ENCODE results near the gene LMAN1L.

The LMAN1L gene

GRCh38 chr15:74845208-74845568 lies 32.6 kb downstream of the LMAN1L start:
- Histone ChIP-seq H3K4me1 (ENCODE audit: control insufficient read depth, low read length) (peaks cover 29% of the 10 kb centered on the region), H3K36me3 (ENCODE audit: control insufficient read depth, low read length) (peaks cover 46% of the 10 kb centered on the region), H3K27ac (ENCODE audit: low read depth, low read length) (no peak overlapping the region), H3K27me3 (ENCODE audit: control insufficient read depth, low read length) (no peaks in the 10 kb centered on the region), H3K9me3 (ENCODE audit: control insufficient read depth, insufficient read depth, low read length) (no peaks in the 10 kb centered on the region), H3F3A (ENCODE audit: control insufficient read depth, insufficient read depth) (no peaks in the 10 kb centered on the region), H3K4me2 (ENCODE audit: low read length) (no peak overlapping the region), H4K20me1 (ENCODE audit: control insufficient read depth, insufficient read depth, low read depth, low read length) (peaks cover 4% of the 10 kb centered on the region; the same call in 1 of the 2 replicates), H3K79me2 (ENCODE audit: control insufficient read depth, low read length) (peaks cover 7% of the 10 kb centered on the region; the same call in 1 of the 2 replicates), H3K9me2 (replicated peaks; ENCODE audit: control insufficient read depth, low read length) (no peaks in the 10 kb centered on the region), H3K4me3 (ENCODE audit: low read length) (no peak overlapping the region)
- no peak for TF ChIP-seq EZH2phosphoT487 (IDR thresholded peaks at IDR 0.05; ENCODE audit: borderline replicate concordance, low read length)
- no peak for TF ChIP-seq CTCF (IDR thresholded peaks at IDR 0.05; ENCODE audit: low read depth, low read length, poor library complexity, severe bottlenecking)

GRCh38 chr15:74845581-74845980 lies 32.9 kb downstream of the LMAN1L start:
- Histone ChIP-seq H3K4me1 (ENCODE audit: control insufficient read depth, low read length) (peaks cover 29% of the 10 kb centered on the region), H3K9me3 (ENCODE audit: control insufficient read depth, insufficient read depth, low read length) (no peaks in the 10 kb centered on the region), H3F3A (ENCODE audit: control insufficient read depth, insufficient read depth) (no peaks in the 10 kb centered on the region), H3K79me2 (ENCODE audit: control insufficient read depth, low read length) (peaks cover 7% of the 10 kb centered on the region; the same call in 1 of the 2 replicates), H3K9me2 (replicated peaks; ENCODE audit: control insufficient read depth, low read length) (no peaks in the 10 kb centered on the region), H3K4me2 (ENCODE audit: low read length) (no peak overlapping the region), H4K20me1 (ENCODE audit: control insufficient read depth, insufficient read depth, low read depth, low read length) (peaks cover 4% of the 10 kb centered on the region; the same call in 1 of the 2 replicates), H3K27me3 (ENCODE audit: control insufficient read depth, low read length) (no peaks in the 10 kb centered on the region), H3K36me3 (ENCODE audit: control insufficient read depth, low read length) (peaks cover 50% of the 10 kb centered on the region), H3K27ac (ENCODE audit: low read depth, low read length) (no peak overlapping the region), H3K4me3 (ENCODE audit: low read length) (no peak overlapping the region)
- TF ChIP-seq EZH2phosphoT487 (IDR thresholded peaks at IDR 0.05; ENCODE audit: borderline replicate concordance, low read length) (no peak), CTCF (IDR thresholded peaks at IDR 0.05; ENCODE audit: low read depth, low read length, poor library complexity, severe bottlenecking) (no peak)

GRCh38 chr15:74847432-74847831 lies 34.8 kb downstream of the LMAN1L start:
- H4K20me1 ChIP-seq (ENCODE audit: control insufficient read depth, insufficient read depth, low read depth, low read length): no peaks in the 10 kb centered on the region
- H3K79me2 ChIP-seq (ENCODE audit: control insufficient read depth, low read length): peaks cover 3% of the 10 kb centered on the region; the same call in 1 of the 2 replicates
- no peak overlapping the region for H3K4me2 ChIP-seq (ENCODE audit: low read length)
- no peaks in the 10 kb centered on the region for H3K9me3 ChIP-seq (ENCODE audit: control insufficient read depth, insufficient read depth, low read length)
- no peaks in the 10 kb centered on the region for H3F3A ChIP-seq (ENCODE audit: control insufficient read depth, insufficient read depth)
- H3K4me3 ChIP-seq (ENCODE audit: low read length): no peak overlapping the region
- H3K9me2 ChIP-seq (replicated peaks; ENCODE audit: control insufficient read depth, low read length): no peaks in the 10 kb centered on the region
- peaks cover 63% of the 10 kb centered on the region for H3K36me3 ChIP-seq (ENCODE audit: control insufficient read depth, low read length)
- peaks cover 20% of the 10 kb centered on the region for H3K4me1 ChIP-seq (ENCODE audit: control insufficient read depth, low read length)
- no peak overlapping the region for H3K27ac ChIP-seq (ENCODE audit: low read depth, low read length)
- no peaks in the 10 kb centered on the region for H3K27me3 ChIP-seq (ENCODE audit: control insufficient read depth, low read length)
- no peak for TF ChIP-seq CTCF (IDR thresholded peaks at IDR 0.05; ENCODE audit: low read depth, low read length, poor library complexity, severe bottlenecking)
- TF ChIP-seq EZH2phosphoT487 (IDR thresholded peaks at IDR 0.05; ENCODE audit: borderline replicate concordance, low read length): no peak

Data from DOHH2 (cell line).